Stimulated activated CD4-positive, alpha-beta T cell treated with anti-CD3 and anti-CD28 coated beads, TNF-alpha, amount 100 ng/mL, for 4 hours (primary cell): ENCODE data around the gene TMEM89.

Source experiments
- DNase-seq, 3 experiments: peaks; one replicate each; pipeline ENCODE4 v3.0.0-alpha.2; 2020; ENCODE audit warnings: low read depth in 3 of 3

Gene TMEM89

DNA sequence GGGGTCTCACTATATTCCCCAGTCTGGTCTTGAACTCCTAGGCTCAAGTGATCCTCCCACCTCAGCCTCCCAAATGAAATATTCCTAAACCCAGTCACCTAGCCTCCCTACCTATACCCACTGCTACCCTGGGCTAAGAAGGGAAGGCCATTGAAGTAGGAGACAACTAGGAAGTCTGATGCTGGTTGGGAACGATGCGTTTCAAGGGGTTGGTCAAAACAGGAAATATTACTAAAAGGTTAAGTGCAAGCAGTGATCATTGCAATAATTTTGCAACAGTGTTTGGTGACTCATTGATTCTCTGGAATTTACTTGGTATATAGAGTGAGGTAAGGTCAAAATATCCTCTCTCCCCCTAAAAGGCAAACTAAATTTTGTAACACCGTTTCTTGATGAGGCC is 7.5 kb downstream of the TMEM89 start:
- no peak for DNase-seq

DNA sequence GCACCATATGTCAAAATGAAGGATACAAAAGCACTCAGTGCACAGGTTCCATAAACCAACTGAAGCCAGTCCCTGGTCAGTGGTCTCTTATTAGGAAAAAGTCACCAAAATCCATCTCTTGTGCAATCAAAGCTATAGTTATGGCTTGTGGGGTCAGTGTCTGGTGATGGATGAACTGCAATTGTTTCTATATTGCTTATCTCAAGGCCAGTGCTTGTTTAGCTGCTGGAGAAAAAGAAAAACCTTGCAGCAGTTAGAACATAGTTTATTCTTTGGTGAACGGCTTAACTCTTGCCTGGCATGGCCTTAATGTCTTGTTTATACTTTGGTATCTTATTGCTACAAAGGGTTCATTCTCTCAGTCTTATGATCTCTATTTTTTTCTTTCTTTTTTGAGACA is 9.3 kb downstream of the TMEM89 start:
- DNase-seq, result no peak

GRCh38 chr3:48609088-48610005 is 12.2 kb downstream of the TMEM89 start, which contains the start of gene UQCRC1:
Gene UQCRC1, minus strand, starts transcription at chr3:48609646. Its CDS starts 26 bp downstream, at chr3:48609620.
- peak; percentile 79 to 82 (median 82) for DNase-seq

DNA sequence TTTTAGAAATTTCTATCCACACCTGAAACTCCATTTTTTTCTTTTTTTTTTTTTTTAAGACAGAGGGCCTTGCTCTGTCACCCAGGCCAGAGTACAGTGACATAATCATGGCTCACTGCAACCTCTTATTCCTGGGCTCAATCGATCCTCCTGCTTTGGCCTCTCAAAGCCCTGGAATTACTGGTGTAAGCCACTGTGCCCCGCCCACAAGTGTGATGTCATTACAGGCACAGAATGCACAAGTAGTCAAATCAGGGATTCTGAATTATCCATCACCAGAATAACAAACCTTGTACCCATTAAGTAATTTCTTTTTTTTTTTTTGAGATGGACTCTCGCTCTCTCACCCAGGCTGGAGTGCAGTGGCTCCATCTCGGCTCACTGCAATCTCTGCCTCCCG is 14.1 kb downstream of the TMEM89 start:
- no peak for DNase-seq

DNA sequence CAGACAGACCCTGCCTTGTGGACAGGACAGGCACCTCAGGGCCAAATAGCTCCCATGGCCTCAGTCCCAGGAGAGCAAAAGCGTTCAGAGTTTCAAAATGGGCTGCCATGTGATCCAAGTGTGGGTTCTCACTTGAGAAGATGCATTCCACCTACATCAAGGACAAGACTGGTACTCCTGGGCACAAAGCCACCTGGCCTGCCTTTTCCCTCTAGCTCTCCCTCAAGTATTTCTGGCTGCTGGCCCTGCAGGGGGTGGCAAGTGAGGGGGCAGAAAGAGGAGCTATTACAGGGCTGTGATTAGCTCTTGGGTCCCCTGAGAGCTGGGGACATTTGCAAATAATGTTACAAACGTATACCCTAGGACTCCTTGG is 20.0 kb downstream of the TMEM89 start:
- DNase-seq, result no peak

DNA sequence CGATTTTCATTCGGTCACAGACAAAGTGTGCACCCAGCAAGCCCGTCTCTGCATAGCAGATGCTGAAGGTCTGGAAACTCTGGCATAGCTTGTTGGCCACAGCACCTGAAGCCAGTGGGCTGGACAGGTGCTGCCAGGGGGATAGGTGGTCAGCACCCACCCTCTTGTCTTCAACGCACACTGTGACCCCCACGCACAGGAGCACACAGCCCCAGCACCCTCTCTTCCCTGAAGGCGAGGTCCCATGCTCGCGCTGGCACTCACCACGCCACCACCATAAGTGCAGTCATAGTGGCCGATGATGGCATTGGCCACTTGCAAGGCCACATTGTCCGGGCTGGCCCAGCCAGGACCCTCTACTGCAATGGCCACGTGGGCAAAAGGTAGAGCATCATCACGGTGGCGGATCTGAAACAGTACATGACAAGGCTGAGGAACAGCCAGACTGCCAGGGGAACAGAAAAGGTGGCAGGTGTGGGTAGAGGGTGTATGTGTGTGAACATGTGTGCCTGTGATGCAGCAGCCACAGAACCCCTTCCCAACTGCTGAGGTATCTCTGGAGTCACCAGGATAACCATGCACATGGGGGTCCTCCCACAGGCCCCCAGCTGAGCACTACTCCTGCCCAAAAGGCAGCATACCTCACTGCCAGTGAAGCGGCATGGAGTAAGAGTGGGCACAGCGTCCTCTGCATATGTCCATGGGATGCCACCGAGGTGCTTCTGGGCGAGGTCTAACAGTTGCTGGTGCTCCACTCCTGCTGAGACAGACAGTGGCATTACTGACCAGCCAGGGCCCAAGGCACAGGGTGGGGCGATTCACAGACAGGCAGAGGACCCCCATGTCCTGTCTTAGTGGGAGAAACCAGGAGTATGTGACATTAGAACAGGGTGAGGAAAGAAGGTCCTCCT is 20.6 kb downstream of the TMEM89 start:
- DNase-seq, result no peak

DNA sequence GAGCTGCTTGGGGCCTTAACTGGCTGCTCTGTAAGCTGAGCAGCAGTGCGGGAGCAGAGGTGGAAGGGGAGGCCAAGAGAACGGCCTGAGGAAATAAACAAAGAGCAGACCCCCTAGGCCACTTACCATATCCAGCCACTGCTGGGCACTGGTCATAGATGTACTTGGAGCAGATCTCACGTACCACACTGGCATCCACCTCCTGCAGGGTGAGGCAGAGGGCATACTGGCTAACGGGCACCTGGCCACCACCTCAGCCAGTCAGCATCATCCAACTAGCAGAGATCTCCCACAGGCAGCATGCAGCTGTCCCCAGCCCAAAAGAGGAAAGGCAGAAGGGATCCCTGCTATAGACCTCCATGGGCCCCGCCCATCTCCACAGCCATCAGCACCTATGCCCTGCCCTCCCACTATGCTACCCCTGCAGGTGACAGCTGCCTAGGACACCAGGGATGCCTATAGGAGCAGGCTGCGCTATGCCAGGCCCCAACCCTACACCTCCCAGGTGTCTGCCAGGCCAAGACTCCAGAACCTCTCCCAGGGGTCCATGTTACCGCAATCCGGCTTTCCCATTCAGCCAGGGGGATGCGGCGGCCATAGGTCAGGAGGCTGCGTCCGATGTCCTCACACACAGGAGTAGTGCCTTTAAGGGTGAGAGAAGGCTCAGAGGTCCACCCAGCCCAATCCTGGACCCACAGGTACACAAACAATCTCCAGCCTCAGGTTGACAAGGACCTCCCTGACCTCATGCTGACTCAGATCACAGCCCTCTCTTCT is 21.9 kb downstream of the TMEM89 start:
- no peak for DNase-seq

DNA sequence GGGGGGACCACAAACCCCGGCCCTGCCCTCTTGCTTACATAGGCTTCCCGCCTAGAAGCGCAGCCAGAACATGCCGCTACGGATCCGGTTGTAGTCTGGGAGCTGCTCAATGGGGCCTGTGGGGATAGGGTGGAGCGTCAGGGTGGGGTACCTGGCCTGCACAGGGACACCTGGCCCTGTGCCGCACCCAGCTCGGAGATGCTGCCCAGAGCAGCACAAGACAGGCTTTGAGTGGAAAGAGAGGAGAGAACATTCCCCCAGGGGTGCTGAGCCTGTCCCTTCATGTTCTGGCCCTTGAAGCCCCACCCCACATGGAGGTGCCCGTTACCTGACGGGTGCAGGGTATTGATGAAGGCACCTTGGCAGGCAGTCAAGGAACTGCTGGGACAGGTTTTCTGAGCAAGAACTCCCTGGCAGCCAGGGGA is 22.5 kb downstream of the TMEM89 start:
- no peak for DNase-seq

GRCh38 chr3:48598323-48599076 is 23.1 kb downstream of the TMEM89 start:
- DNase-seq, result no peak

DNA sequence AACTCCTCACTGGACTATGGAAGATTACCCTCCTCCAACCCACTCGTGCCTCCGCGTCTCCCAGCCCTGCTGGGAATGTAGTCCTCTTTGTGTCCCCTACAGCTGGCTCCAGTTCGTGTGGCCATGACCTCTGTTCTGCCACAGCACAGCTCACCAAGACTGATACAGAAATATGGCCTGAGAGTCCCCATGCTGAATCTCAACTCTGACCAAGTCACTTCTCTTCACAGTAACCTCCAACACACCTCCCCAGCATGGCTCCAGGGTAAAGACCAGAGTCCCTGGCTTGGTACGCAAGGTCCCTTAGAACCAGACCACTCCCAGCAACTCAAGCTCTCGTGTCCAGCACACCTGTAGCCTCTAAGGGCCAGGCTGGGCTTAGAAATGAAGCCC is 24.2 kb downstream of the TMEM89 start:
- no peak for DNase-seq

GRCh38 chr3:48596676-48597407 is 24.7 kb downstream of the TMEM89 start:
- DNase-seq, result no peak

GRCh38 chr3:48596157-48596556 is 25.4 kb downstream of the TMEM89 start:
- DNase-seq, result no peak

DNA sequence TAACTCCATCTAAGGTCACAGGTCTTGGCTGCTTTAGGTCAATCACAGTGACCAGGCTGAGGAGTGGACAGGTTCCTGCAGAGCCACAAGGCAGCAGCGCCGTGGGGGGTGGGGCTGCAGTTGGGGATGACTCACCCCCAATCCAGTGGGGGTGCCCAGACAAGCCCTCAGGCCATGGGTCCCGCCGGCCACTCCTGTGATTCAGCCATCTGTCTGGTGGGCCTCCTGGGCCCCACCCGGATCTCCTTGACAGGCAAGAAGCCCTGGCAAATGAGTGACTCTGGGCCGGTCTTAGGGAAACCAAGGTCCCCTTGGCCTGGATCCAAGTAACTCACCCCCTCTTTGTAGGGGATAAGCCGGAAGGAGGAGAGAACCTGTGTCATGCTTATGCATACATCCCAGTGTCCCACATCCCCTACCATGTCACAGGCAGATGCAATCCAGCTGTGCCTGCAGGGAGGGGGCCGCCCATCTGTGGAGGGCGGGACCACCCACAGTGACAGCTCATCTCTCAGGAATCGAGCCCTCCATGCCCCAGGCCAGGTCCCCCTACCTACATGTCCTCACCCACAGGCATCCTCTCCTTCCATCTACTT is 25.9 kb downstream of the TMEM89 start:
- DNase-seq, result no peak

- DNase-seq, result no peak
Measured at GRCh38 chr3:48595075-48595525, 26.5 kb downstream of the TMEM89 start, which contains the start of gene COL7A1. Gene COL7A1, minus strand, starts transcription at chr3:48595329. Its CDS starts 170 bp downstream, at chr3:48595159.

DNA sequence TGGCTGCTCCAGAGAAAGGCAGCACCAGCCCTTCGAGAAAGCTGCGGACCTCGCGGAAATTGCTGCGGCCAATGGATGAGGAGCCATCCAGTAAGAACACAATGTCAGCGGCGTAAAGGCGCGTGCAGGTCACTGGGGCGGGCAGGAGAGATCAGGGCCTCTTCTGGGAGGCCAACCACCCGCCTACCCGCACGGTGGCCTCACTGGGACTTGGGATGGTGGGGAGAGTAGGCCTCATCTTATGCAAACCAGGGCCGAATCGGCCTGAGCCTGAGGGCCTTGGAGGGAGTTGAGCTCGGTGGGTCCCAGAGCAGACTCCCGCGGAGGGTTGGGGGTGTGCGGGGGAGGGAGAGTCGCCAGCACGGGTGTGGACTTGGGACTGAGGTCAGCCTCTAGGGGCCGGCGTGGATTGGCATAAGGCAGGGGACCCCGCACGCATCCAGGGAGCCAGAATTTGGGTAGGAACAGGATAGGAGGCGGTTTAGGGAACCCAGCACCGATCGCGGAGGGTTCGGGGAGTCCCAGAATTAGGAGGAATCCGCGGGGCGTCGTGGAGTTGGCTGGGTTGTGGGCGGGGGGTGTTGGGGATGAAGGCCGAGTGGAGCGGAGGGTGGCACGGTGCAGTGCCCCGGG is 27.0 kb downstream of the TMEM89 start:
- no peak for DNase-seq

DNA sequence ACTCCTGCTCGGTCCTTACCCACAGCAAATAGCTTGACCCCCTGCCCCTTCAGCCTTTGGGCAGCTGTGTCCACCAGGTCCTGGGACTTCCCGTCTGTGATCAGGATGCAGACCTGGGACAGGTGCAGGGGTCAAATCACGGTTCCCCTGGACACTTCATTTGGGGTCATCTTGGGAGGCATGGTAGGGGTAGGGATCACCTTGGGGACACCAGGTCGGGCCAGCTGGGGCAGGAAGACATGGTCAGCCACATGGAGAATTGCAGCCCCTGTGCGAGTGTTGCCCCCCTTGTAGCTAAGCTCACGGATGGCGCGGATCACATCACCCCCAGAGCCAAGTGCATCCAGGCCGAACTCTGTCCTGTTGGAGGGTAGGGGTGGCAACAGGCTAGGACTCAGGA is 28.2 kb downstream of the TMEM89 start:
- no peak for DNase-seq

- DNase-seq, result no peak
Measured at GRCh38 chr3:48592519-48593087, 29.0 kb downstream of the TMEM89 start.

- no peak for DNase-seq
Measured at GRCh38 chr3:48591886-48592518, 29.6 kb downstream of the TMEM89 start.
